ENCODE measurements around the gene YAF2.
A peak's percentile ranks its signal among the peaks of the same experiment; 100 is the strongest.

Gene YAF2

GRCh38 chr12:42144408-42145196 lies 93.4 kb downstream of the YAF2 start, which contains the start of gene GXYLT1:
GXYLT1 (minus strand) TSS chr12:42144874; CDS start chr12:42144646, 228 bp downstream.
- DNase-seq (ENCODE audit: low read depth) = peak; percentile 61

GRCh38 chr12:42144158-42144407 lies 94.0 kb downstream of the YAF2 start:
- no peak for DNase-seq (ENCODE audit: low read depth)

- DNase-seq (ENCODE audit: low read depth) = no peak
Observed at GRCh38 chr12:42143452-42144157, 94.4 kb downstream of the YAF2 start.

GRCh38 chr12:42141981-42142606 lies 96.0 kb downstream of the YAF2 start:
- DNase-seq (ENCODE audit: low read depth) = no peak

- no peak for DNase-seq (ENCODE audit: low read depth)
Observed at GRCh38 chr12:42140901-42141300, 97.1 kb downstream of the YAF2 start.

- no peak for DNase-seq (ENCODE audit: low read depth)
Observed at GRCh38 chr12:42135259-42135814, 102.7 kb downstream of the YAF2 start.

GRCh38 chr12:42130672-42131402 lies 107.2 kb downstream of the YAF2 start:
- no peak for DNase-seq (ENCODE audit: low read depth)

- no peak for DNase-seq (ENCODE audit: low read depth)
Observed at GRCh38 chr12:42129595-42130204, 108.3 kb downstream of the YAF2 start.

GRCh38 chr12:42128888-42129287 lies 109.2 kb downstream of the YAF2 start:
- no peak for DNase-seq (ENCODE audit: low read depth)

- no peak for DNase-seq (ENCODE audit: low read depth)
Observed at GRCh38 chr12:42128327-42128726, 109.7 kb downstream of the YAF2 start.

- DNase-seq (ENCODE audit: low read depth) = no peak
Observed at GRCh38 chr12:42126963-42127362, 111.1 kb downstream of the YAF2 start.

GRCh38 chr12:42125388-42125767 lies 112.7 kb downstream of the YAF2 start:
- DNase-seq (ENCODE audit: low read depth) = no peak

- no peak for DNase-seq (ENCODE audit: low read depth)
Observed at GRCh38 chr12:42124764-42125387, 113.2 kb downstream of the YAF2 start.

- no peak for DNase-seq (ENCODE audit: low read depth)
Observed at GRCh38 chr12:42119085-42119633, 118.9 kb downstream of the YAF2 start.

GRCh38 chr12:42118136-42118879 lies 119.7 kb downstream of the YAF2 start:
- no peak for DNase-seq (ENCODE audit: low read depth)

- DNase-seq (ENCODE audit: low read depth) = no peak
Observed at GRCh38 chr12:42109031-42109430, 129.0 kb downstream of the YAF2 start.

Measured in stimulated activated CD8-positive, alpha-beta memory T cell treated with anti-CD3 and anti-CD28 coated beads, Interleukin-12 subunit alpha, Interleukin-12 subunit beta, amount 100 ng/mL, for 1 hour (primary cell).